ENCODE results near the gene TANK.

GRCh38 chr2:161152302-161152701 lies 7.9 kb upstream of the TANK start:
- TF ChIP-seq POLR2A (IDR thresholded peaks at IDR 0.05) (no peak), CTCF (IDR thresholded peaks at IDR 0.05) (no peak)
